Frontal cortex (tissue), 4 donors: Measurements from ENCODE around the gene TXNIP. TPM values are rescaled to one million over a fixed set of nuclear protein-coding genes. Genes with fewer than 3 reads are reported as not detected.

Source experiments
- DNase-seq, 2 donors: peaks; one replicate each; pipeline ENCODE4 v3.0.0; 2012; ENCODE audit warnings: low spot score in 2 of 2
- FAIRE-seq: peaks from 2 replicates; lab custom pipeline; 2012; peaks lifted over from hg19 to GRCh38; lab: Jason Lieb, UNC
- total RNA-seq: library from RNA; depleted of rRNA; stranded (reverse); fragments of >200 nt; gene quantifications from one replicate; pipeline ENCODE4 v1.2.3, GENCODE V29; 2014
- donor health status: control.
- donor health status: control.
- donor health status: control.

TXNIP gene
- total RNA-seq, 1 donor from 2014 or later, result 125 TPM

- FAIRE-seq, result no peak
- DNase-seq, result no peak
These were observed 29.1 kb downstream of the TXNIP start for GRCh38 chr1:145967288-145967687.

GRCh38 chr1:145965119-145965744 lies 31.1 kb downstream of the TXNIP start:
- FAIRE-seq (no peak), DNase-seq (no peak)

- peak; percentile 82 to 88 for DNase-seq
- no peak for FAIRE-seq
These were observed 31.9 kb downstream of the TXNIP start, which contains the start of the genes ANKRD34A and POLR3GL for GRCh38 chr1:145964328-145965118. Gene ANKRD34A (minus strand): TSS chr1:145964575. CDS start chr1:145961759, 2,816 bp downstream. Gene POLR3GL (plus strand): TSS chr1:145964690. CDS start chr1:145974866, 10,176 bp downstream.

- FAIRE-seq (no peak), DNase-seq (no peak)
These were observed 32.9 kb downstream of the TXNIP start for GRCh38 chr1:145963265-145964019.

GRCh38 chr1:145962157-145963102 lies 33.9 kb downstream of the TXNIP start:
- DNase-seq, result peak; percentile 79 to 81

GRCh38 chr1:145961425-145962156 lies 34.8 kb downstream of the TXNIP start:
- peak in 1 of 2 donors; percentile 53 for DNase-seq
- FAIRE-seq, result no peak

More at GRCh38 chr1:145962157-145963102, 33.9 kb downstream of the TXNIP start:
- FAIRE-seq, result no peak

GRCh38 chr1:145961109-145961424 lies 35.3 kb downstream of the TXNIP start:
- FAIRE-seq (no peak), DNase-seq (no peak)

- no peak for FAIRE-seq
- DNase-seq, result peak; percentile 60 to 66
These were observed 35.8 kb downstream of the TXNIP start for GRCh38 chr1:145960468-145961108.

- DNase-seq (no peak), FAIRE-seq (no peak)
These were observed 36.4 kb downstream of the TXNIP start for GRCh38 chr1:145959957-145960467.

- no peak for DNase-seq
- no peak for FAIRE-seq
These were observed 37.0 kb downstream of the TXNIP start for GRCh38 chr1:145959333-145959732.

GRCh38 chr1:145958734-145959133 lies 37.6 kb downstream of the TXNIP start:
- DNase-seq (no peak), FAIRE-seq (no peak)

GRCh38 chr1:145957443-145958319 lies 38.7 kb downstream of the TXNIP start, which contains the start of gene LIX1L:
Gene LIX1L (minus strand): TSS chr1:145958017. CDS start chr1:145957927, 90 bp downstream.
- FAIRE-seq (peak; percentile 31), DNase-seq (peak; percentile 94)

- FAIRE-seq (no peak), DNase-seq (no peak)
These were observed 39.5 kb downstream of the TXNIP start for GRCh38 chr1:145956781-145957442.

GRCh38 chr1:145956361-145956760 lies 40.0 kb downstream of the TXNIP start:
- DNase-seq (no peak), FAIRE-seq (no peak)

- no peak for DNase-seq
- no peak for FAIRE-seq
These were observed 40.9 kb downstream of the TXNIP start for GRCh38 chr1:145955436-145955835.

GRCh38 chr1:145953861-145954260 lies 42.5 kb downstream of the TXNIP start:
- no peak for FAIRE-seq
- DNase-seq, result no peak
